Neutrophil (primary cell): ENCODE data around the gene C11orf16.

Experiments
- H3K27ac ChIP-seq: fragments of 200-600 bp; sonication (generic); 2 replicates; pipeline ENCODE4 v1.5.1; 2016; ENCODE audit warnings: mild to moderate bottlenecking, moderate library complexity
- H3K27me3 ChIP-seq: fragments of 200-600 bp; sonication (generic); 2 replicates; pipeline ENCODE4 v1.6.0; 2016; ENCODE audit warnings: mild to moderate bottlenecking
- H3K36me3 ChIP-seq: fragments of 200-600 bp; sonication (generic); 2 replicates; pipeline ENCODE4 v1.5.1; 2017
- H3K4me1 ChIP-seq, 2 experiments: fragments of 200-600 bp in 1 of 2; sonication (generic) in 1 of 2; 1 replicate in 1 of 2; 2 replicates in 1 of 2; pipeline versions ENCODE4 v1.5.1 to v1.6.1; 2013 to 2016; ENCODE audit warnings: low read depth in 1 of 2, low read length in 1 of 2, mild to moderate bottlenecking in 1 of 2, moderate library complexity in 1 of 2; ENCODE audit not compliant: control insufficient read depth in 1 of 2, insufficient read depth in 1 of 2
- H3K4me3 ChIP-seq, 2 experiments: fragments of 200-600 bp in 1 of 2; sonication (generic) in 1 of 2; 1 replicate in 1 of 2; 2 replicates in 1 of 2; pipeline ENCODE4 v1.5.1; 2013 to 2016; ENCODE audit warnings: low read depth in 1 of 2, low read length in 1 of 2, mild to moderate bottlenecking in 1 of 2, moderate library complexity in 1 of 2
- H3K9me3 ChIP-seq: fragments of 200-600 bp; sonication (generic); 2 replicates; pipeline ENCODE4 v1.5.1; 2016
- CTCF ChIP-seq: fragments of 200-600 bp; sonication (generic); IDR thresholded peaks from 2 replicates; pipeline ENCODE4 v1.5.1; 2016; ENCODE audit warnings: antibody characterized with exemption

C11orf16 gene

GRCh38 chr11:8873741-8874405, 58.9 kb downstream of the C11orf16 start:
- Histone ChIP-seq H3K4me3 (no peak overlapping the region), H3K4me1 (peaks cover 7 to 10% of the 10 kb centered on the region in 2 experiments), H3K9me3 (no peaks in the 10 kb centered on the region), H3K27me3 (peaks cover 97% of the 10 kb centered on the region), H3K27ac (no peak overlapping the region), H3K36me3 (no peaks in the 10 kb centered on the region)
- no peak for TF ChIP-seq CTCF

- peaks cover 7 to 10% of the 10 kb centered on the region in 2 experiments for H3K4me1 ChIP-seq
- TF ChIP-seq CTCF: no peak
- peaks cover 98% of the 10 kb centered on the region for H3K27me3 ChIP-seq
- no peaks in the 10 kb centered on the region for H3K36me3 ChIP-seq
- no peaks in the 10 kb centered on the region for H3K9me3 ChIP-seq
- H3K27ac ChIP-seq: no peak overlapping the region
- no peak overlapping the region for H3K4me3 ChIP-seq
These were observed 60.8 kb downstream of the C11orf16 start for GRCh38 chr11:8871962-8872361.

- Histone ChIP-seq H3K9me3 (no peaks in the 10 kb centered on the region), H3K4me1 (peaks cover 7 to 10% of the 10 kb centered on the region in 2 experiments), H3K27me3 (peaks cover 98% of the 10 kb centered on the region), H3K27ac (no peak overlapping the region), H3K36me3 (no peaks in the 10 kb centered on the region), H3K4me3 (no peak overlapping the region)
- TF ChIP-seq CTCF: no peak
These were observed 61.5 kb downstream of the C11orf16 start for GRCh38 chr11:8871171-8871775.

- Histone ChIP-seq H3K36me3 (no peaks in the 10 kb centered on the region), H3K4me1 (peaks cover 7 to 10% of the 10 kb centered on the region in 2 experiments), H3K27ac (no peak overlapping the region), H3K27me3 (peaks cover 94% of the 10 kb centered on the region), H3K4me3 (peak overlapping the region in 1 of 2 experiments; percentile 32), H3K9me3 (no peaks in the 10 kb centered on the region)
- no peak for TF ChIP-seq CTCF
These were observed 62.2 kb downstream of the C11orf16 start for GRCh38 chr11:8870411-8871170.
